CD4-positive, CD25-positive, alpha-beta regulatory T cell (primary cell): Measurements from ENCODE around the gene DNPH1. TPM values are rescaled to one million over a fixed set of nuclear protein-coding genes. Genes with fewer than 3 reads are reported as not detected.

Source experiments
- ATAC-seq, 2 donors: fragments of 150-1000 bp; cut with Tn5 transposase; one replicate each; pipeline ENCODE4 v1.10.0; 2021; ENCODE audit warnings: low read depth in 2 of 2, moderate number of reproducible peaks in 2 of 2, moderate library complexity in 1 of 2
- DNase-seq, 3 donors: peaks; one replicate each; pipeline versions ENCODE4 v3.0.0 to v3.0.0-alpha.2; 2012 to 2022; ENCODE audit warnings: mixed read lengths in 1 of 3
- H3K27ac ChIP-seq: one replicate; pipeline ENCODE4 v1.7.0; 2013; ENCODE audit warnings: mild to moderate bottlenecking, low read length; ENCODE audit not compliant: insufficient read depth, poor library complexity, severe bottlenecking
- H3K27me3 ChIP-seq: one replicate; pipeline ENCODE4 v1.7.0; 2013; ENCODE audit warnings: low read length; ENCODE audit not compliant: control insufficient read depth, insufficient read depth
- H3K36me3 ChIP-seq: one replicate; pipeline ENCODE4 v1.7.0; 2013; ENCODE audit warnings: mild to moderate bottlenecking, low read length, moderate library complexity; ENCODE audit not compliant: control insufficient read depth, insufficient read depth
- H3K4me1 ChIP-seq: 2 replicates; pipeline ENCODE4 v1.7.0; 2013; ENCODE audit warnings: mild to moderate bottlenecking, low read length; ENCODE audit not compliant: insufficient read depth, control insufficient read depth, poor library complexity, severe bottlenecking
- H3K4me3 ChIP-seq: one replicate; pipeline ENCODE4 v1.7.0; 2013; ENCODE audit warnings: low read depth, mild to moderate bottlenecking, low read length, moderate library complexity
- H3K9me3 ChIP-seq, 2 experiments: 1 replicate in 1 of 2; 2 replicates in 1 of 2; pipeline ENCODE4 v1.7.0; 2013; ENCODE audit warnings: low read length in 2 of 2, mild to moderate bottlenecking in 1 of 2, moderate library complexity in 1 of 2; ENCODE audit not compliant: control insufficient read depth in 2 of 2
- H3K27ac Mint-ChIP-seq, 3 donors: one replicate each; pipeline ENCODE4 v1.8.0; 2020 to 2022; ENCODE audit warnings: mild to moderate bottlenecking in 3 of 3, mixed read lengths in 3 of 3, moderate library complexity in 2 of 3
- H3K27me3 Mint-ChIP-seq: one replicate; pipeline ENCODE4 v1.8.0; 2022; ENCODE audit warnings: mild to moderate bottlenecking, mixed read lengths
- H3K36me3 Mint-ChIP-seq: one replicate; pipeline ENCODE4 v1.8.0; 2020; ENCODE audit warnings: mixed read lengths
- H3K4me1 Mint-ChIP-seq, 4 donors: one replicate each; pipeline ENCODE4 v1.8.0; 2020 to 2022; ENCODE audit warnings: mixed read lengths in 4 of 4, mild to moderate bottlenecking in 1 of 4
- H3K4me3 Mint-ChIP-seq, 4 donors: one replicate each; pipeline ENCODE4 v1.8.0; 2020 to 2022; ENCODE audit warnings: mild to moderate bottlenecking in 4 of 4, mixed read lengths in 4 of 4, moderate library complexity in 3 of 4
- H3K9me3 Mint-ChIP-seq, 7 donors: one replicate each; pipeline ENCODE4 v1.8.0; 2020 to 2022; ENCODE audit warnings: mixed read lengths in 7 of 7, mild to moderate bottlenecking in 3 of 7, moderate library complexity in 2 of 7
- polyA plus RNA-seq, 4 donors: library from polyadenylated mRNA; unstranded; fragments of 300-500 nt; fragmentation: Illumina TruSeq; gene quantifications; one replicate each; pipeline ENCODE4 v1.2.3, GENCODE V29; 2021
- total RNA-seq: library from RNA; stranded (reverse); gene quantifications from one replicate; pipeline ENCODE4 v1.2.3, GENCODE V29; 2022

DNPH1 gene
- total and polyA plus RNA-seq, 5 donors from 2014 or later: 36.6 to 234 (median 201) TPM

GRCh38 chr6:43254846-43255245 is 25.6 kb upstream of the DNPH1 start:
- no peaks in the 10 kb centered on the region for H3K4me1 ChIP-seq
- DNase-seq (no peak), ATAC-seq (no peak)
- no peaks in the 10 kb centered on the region for H3K9me3 Mint-ChIP-seq
- no peak overlapping the region for H3K4me3 ChIP-seq
- peaks cover 2 to 19% (median 6%) of the 10 kb centered on the region in 4 donors for H3K4me1 Mint-ChIP-seq
- no peaks in the 10 kb centered on the region for H3K27me3 Mint-ChIP-seq
- no peaks in the 10 kb centered on the region for H3K36me3 Mint-ChIP-seq
- no peaks in the 10 kb centered on the region for H3K36me3 ChIP-seq
- no peaks in the 10 kb centered on the region for H3K27me3 ChIP-seq
- no peak overlapping the region for H3K27ac ChIP-seq
- H3K27ac Mint-ChIP-seq: no peak overlapping the region
- no peaks in the 10 kb centered on the region for H3K9me3 ChIP-seq
- peak overlapping the region in 1 of 4 donors; percentile 38 for H3K4me3 Mint-ChIP-seq

GRCh38 chr6:43254138-43254817 is 25.0 kb upstream of the DNPH1 start:
- DNase-seq (no peak), ATAC-seq (no peak)
- Mint-ChIP-seq H3K4me1 (peaks cover 2 to 19% (median 6%) of the 10 kb centered on the region in 4 donors), H3K9me3 (no peaks in the 10 kb centered on the region), H3K27ac (peak overlapping the region in 1 of 3 donors; percentile 32), H3K27me3 (no peaks in the 10 kb centered on the region), H3K4me3 (peak overlapping the region in 1 of 4 donors; percentile 11), H3K36me3 (no peaks in the 10 kb centered on the region)
- Histone ChIP-seq H3K27ac (no peak overlapping the region), H3K27me3 (no peaks in the 10 kb centered on the region), H3K4me3 (no peak overlapping the region), H3K36me3 (no peaks in the 10 kb centered on the region), H3K9me3 (no peaks in the 10 kb centered on the region), H3K4me1 (no peaks in the 10 kb centered on the region)

GRCh38 chr6:43253401-43253800 is 24.1 kb upstream of the DNPH1 start:
- no peak overlapping the region for H3K4me3 ChIP-seq
- DNase-seq (no peak), ATAC-seq (no peak)
- peak overlapping the region in 1 of 3 donors; percentile 23 for H3K27ac Mint-ChIP-seq
- no peak overlapping the region for H3K4me3 Mint-ChIP-seq
- H3K9me3 ChIP-seq: no peaks in the 10 kb centered on the region
- no peaks in the 10 kb centered on the region for H3K27me3 ChIP-seq
- H3K27ac ChIP-seq: no peak overlapping the region
- no peaks in the 10 kb centered on the region for H3K36me3 ChIP-seq
- H3K36me3 Mint-ChIP-seq: no peaks in the 10 kb centered on the region
- no peaks in the 10 kb centered on the region for H3K4me1 ChIP-seq
- no peaks in the 10 kb centered on the region for H3K27me3 Mint-ChIP-seq
- peaks cover 2 to 19% (median 6%) of the 10 kb centered on the region in 4 donors for H3K4me1 Mint-ChIP-seq
- no peaks in the 10 kb centered on the region for H3K9me3 Mint-ChIP-seq

GRCh38 chr6:43250992-43251373 is 21.7 kb upstream of the DNPH1 start:
- H3K9me3 ChIP-seq: no peaks in the 10 kb centered on the region
- peaks cover 4 to 33% (median 12%) of the 10 kb centered on the region in 4 donors for H3K4me1 Mint-ChIP-seq
- peaks cover 16% of the 10 kb centered on the region for H3K4me1 ChIP-seq
- H3K36me3 ChIP-seq: no peaks in the 10 kb centered on the region
- no peaks in the 10 kb centered on the region for H3K9me3 Mint-ChIP-seq
- DNase-seq (no peak), ATAC-seq (no peak)
- no peaks in the 10 kb centered on the region for H3K27me3 ChIP-seq
- H3K27me3 Mint-ChIP-seq: peaks cover 8% of the 10 kb centered on the region
- H3K27ac Mint-ChIP-seq: peak overlapping the region in 2 of 3 donors; percentile 11 to 44
- H3K4me3 ChIP-seq: no peak overlapping the region
- peak overlapping the region in 1 of 4 donors; percentile 69 for H3K4me3 Mint-ChIP-seq
- no peak overlapping the region for H3K27ac ChIP-seq
- no peaks in the 10 kb centered on the region for H3K36me3 Mint-ChIP-seq

GRCh38 chr6:43248791-43249190 is 19.5 kb upstream of the DNPH1 start:
- H3K9me3 Mint-ChIP-seq: no peaks in the 10 kb centered on the region
- H3K27me3 Mint-ChIP-seq: peaks cover 8% of the 10 kb centered on the region
- peaks cover 16% of the 10 kb centered on the region for H3K4me1 ChIP-seq
- H3K36me3 ChIP-seq: no peaks in the 10 kb centered on the region
- no peaks in the 10 kb centered on the region for H3K9me3 ChIP-seq
- no peak overlapping the region for H3K27ac ChIP-seq
- no peak overlapping the region for H3K27ac Mint-ChIP-seq
- no peak overlapping the region for H3K4me3 ChIP-seq
- no peaks in the 10 kb centered on the region for H3K36me3 Mint-ChIP-seq
- H3K4me3 Mint-ChIP-seq: peak overlapping the region in 1 of 4 donors; percentile 26
- H3K4me1 Mint-ChIP-seq: peaks cover 4 to 31% (median 12%) of the 10 kb centered on the region in 4 donors
- no peak for ATAC-seq
- peaks cover 10% of the 10 kb centered on the region for H3K27me3 ChIP-seq
- DNase-seq: no peak

- Histone ChIP-seq H3K9me3 (no peaks in the 10 kb centered on the region), H3K27me3 (peaks cover 11% of the 10 kb centered on the region), H3K4me1 (peaks cover 16% of the 10 kb centered on the region), H3K27ac (peak overlapping the region; percentile 71), H3K4me3 (no peak overlapping the region), H3K36me3 (no peaks in the 10 kb centered on the region)
- Mint-ChIP-seq H3K9me3 (no peaks in the 10 kb centered on the region), H3K4me1 (peaks cover 4 to 31% (median 12%) of the 10 kb centered on the region in 4 donors), H3K4me3 (peak overlapping the region in 2 of 4 donors; percentile 91 to 94), H3K36me3 (no peaks in the 10 kb centered on the region), H3K27me3 (peaks cover 8% of the 10 kb centered on the region), H3K27ac (no peak overlapping the region)
- DNase-seq (no peak), ATAC-seq (no peak)
Measured at GRCh38 chr6:43248101-43248500, 18.8 kb upstream of the DNPH1 start.

GRCh38 chr6:43247114-43247999 is 18.1 kb upstream of the DNPH1 start:
- ATAC-seq: peak; percentile 98
- peak overlapping the region in 2 of 4 donors; percentile 91 to 94 for H3K4me3 Mint-ChIP-seq
- H3K4me1 ChIP-seq: peaks cover 16% of the 10 kb centered on the region
- peak; percentile 72 to 86 (median 81) for DNase-seq
- no peaks in the 10 kb centered on the region for H3K36me3 Mint-ChIP-seq
- H3K27me3 Mint-ChIP-seq: peaks cover 8% of the 10 kb centered on the region
- no peaks in the 10 kb centered on the region for H3K36me3 ChIP-seq
- peaks cover 4 to 31% (median 12%) of the 10 kb centered on the region in 4 donors for H3K4me1 Mint-ChIP-seq
- H3K9me3 Mint-ChIP-seq: no peaks in the 10 kb centered on the region
- H3K27me3 ChIP-seq: peaks cover 17% of the 10 kb centered on the region
- peak overlapping the region; percentile 71 for H3K27ac ChIP-seq
- no peaks in the 10 kb centered on the region for H3K9me3 ChIP-seq
- peak overlapping the region; percentile 74 for H3K4me3 ChIP-seq
- H3K27ac Mint-ChIP-seq: peak overlapping the region; percentile 77 to 92 (median 90)
